Neural progenitor cell (in vitro differentiated cells): ENCODE results near the gene ZFAND2B. TPM values are rescaled to one million over a fixed set of nuclear protein-coding genes. Genes with fewer than 3 reads are reported as not detected.

Source experiments
- DNase-seq: peaks from one replicate; pipeline ENCODE4 v3.0.0-alpha.2; 2016; ENCODE audit warnings: low spot score
- H2AFZ ChIP-seq: fragments of 200-600 bp; sonication (generic); replicated peaks from 2 replicates; pipeline ENCODE4 v1.6.1; 2016; ENCODE audit warnings: antibody characterized with exemption
- H3F3A ChIP-seq: fragments of 200-600 bp; sonication (generic); 2 replicates; pipeline ENCODE4 v1.6.1; 2016; ENCODE audit warnings: antibody characterized with exemption, low read depth
- H3K27ac ChIP-seq: fragments of 200-600 bp; sonication (generic); 2 replicates; pipeline ENCODE4 v1.5.1; 2016; ENCODE audit warnings: mild to moderate bottlenecking
- H3K27me3 ChIP-seq: fragments of 200-600 bp; sonication (generic); 2 replicates; pipeline ENCODE4 v1.6.1; 2016; ENCODE audit warnings: mild to moderate bottlenecking, moderate library complexity
- H3K36me3 ChIP-seq: fragments of 200-600 bp; sonication (generic); 2 replicates; pipeline ENCODE4 v1.5.1; 2016
- H3K4me1 ChIP-seq: fragments of 200-600 bp; sonication (generic); 2 replicates; pipeline ENCODE4 v1.6.1; 2016; ENCODE audit warnings: mixed run types
- H3K4me2 ChIP-seq: fragments of 200-600 bp; sonication (generic); 2 replicates; pipeline ENCODE4 v1.6.1; 2016
- H3K4me3 ChIP-seq: fragments of 200-600 bp; sonication (generic); 2 replicates; pipeline ENCODE4 v1.5.1; 2016
- H3K79me2 ChIP-seq: fragments of 200-600 bp; sonication (generic); 2 replicates; pipeline ENCODE4 v1.6.1; 2016; ENCODE audit warnings: low read depth
- H3K9ac ChIP-seq: fragments of 200-600 bp; sonication (generic); 2 replicates; pipeline ENCODE4 v1.6.1; 2016
- H3K9me3 ChIP-seq: fragments of 200-600 bp; sonication (generic); 2 replicates; pipeline ENCODE4 v1.5.1; 2016; ENCODE audit warnings: low read depth
- H4K20me1 ChIP-seq: fragments of 200-600 bp; sonication (generic); 2 replicates; pipeline ENCODE4 v1.6.1; 2016; ENCODE audit warnings: low read depth
- H3K27ac Mint-ChIP-seq: 3 replicates; pipeline ENCODE4 v1.8.0; 2021; ENCODE audit warnings: mixed read lengths
- H3K27me3 Mint-ChIP-seq: 2 replicates; pipeline ENCODE4 v1.8.0; 2022; ENCODE audit warnings: low read depth, mild to moderate bottlenecking, inconsistent platforms, moderate library complexity, mixed read lengths; ENCODE audit not compliant: insufficient read depth
- H3K36me3 Mint-ChIP-seq: 3 replicates; pipeline ENCODE4 v1.8.0; 2021; ENCODE audit warnings: mixed read lengths
- H3K4me1 Mint-ChIP-seq: 3 replicates; pipeline ENCODE4 v1.8.0; 2021; ENCODE audit warnings: mixed read lengths
- H3K4me3 Mint-ChIP-seq: 3 replicates; pipeline ENCODE4 v1.8.0; 2021; ENCODE audit warnings: mild to moderate bottlenecking, moderate library complexity, mixed read lengths
- H3K9me3 Mint-ChIP-seq: 3 replicates; pipeline ENCODE4 v1.8.0; 2020; ENCODE audit warnings: mixed read lengths
- EZH2 ChIP-seq: fragments of 200-600 bp; sonication (generic); IDR thresholded peaks from 2 replicates; pipeline ENCODE4 v1.6.1; 2017; ENCODE audit warnings: antibody characterized with exemption, mild to moderate bottlenecking, moderate library complexity
- EZH2phosphoT487 ChIP-seq: fragments of 200-600 bp; sonication (generic); IDR thresholded peaks from 2 replicates; pipeline ENCODE4 v1.6.1; 2017; ENCODE audit warnings: antibody characterized with exemption
- total RNA-seq: library from RNA; depleted of rRNA; stranded (reverse); fragments of >200 nt; gene quantifications from 2 replicates; pipeline ENCODE4 v1.2.3, GENCODE V29; 2015; ENCODE audit warnings: low replicate concordance
- TF ChIP-seq, protein P1 (sequence below): fragments of 200-600 bp; sonication (generic); IDR thresholded peaks from 2 replicates; pipeline ENCODE4 v1.5.1; 2017; ENCODE audit warnings: antibody characterized with exemption, mild to moderate bottlenecking

ZFAND2B gene
- total RNA-seq, 1 donor from 2014 or later, result 13.6 TPM

DNA sequence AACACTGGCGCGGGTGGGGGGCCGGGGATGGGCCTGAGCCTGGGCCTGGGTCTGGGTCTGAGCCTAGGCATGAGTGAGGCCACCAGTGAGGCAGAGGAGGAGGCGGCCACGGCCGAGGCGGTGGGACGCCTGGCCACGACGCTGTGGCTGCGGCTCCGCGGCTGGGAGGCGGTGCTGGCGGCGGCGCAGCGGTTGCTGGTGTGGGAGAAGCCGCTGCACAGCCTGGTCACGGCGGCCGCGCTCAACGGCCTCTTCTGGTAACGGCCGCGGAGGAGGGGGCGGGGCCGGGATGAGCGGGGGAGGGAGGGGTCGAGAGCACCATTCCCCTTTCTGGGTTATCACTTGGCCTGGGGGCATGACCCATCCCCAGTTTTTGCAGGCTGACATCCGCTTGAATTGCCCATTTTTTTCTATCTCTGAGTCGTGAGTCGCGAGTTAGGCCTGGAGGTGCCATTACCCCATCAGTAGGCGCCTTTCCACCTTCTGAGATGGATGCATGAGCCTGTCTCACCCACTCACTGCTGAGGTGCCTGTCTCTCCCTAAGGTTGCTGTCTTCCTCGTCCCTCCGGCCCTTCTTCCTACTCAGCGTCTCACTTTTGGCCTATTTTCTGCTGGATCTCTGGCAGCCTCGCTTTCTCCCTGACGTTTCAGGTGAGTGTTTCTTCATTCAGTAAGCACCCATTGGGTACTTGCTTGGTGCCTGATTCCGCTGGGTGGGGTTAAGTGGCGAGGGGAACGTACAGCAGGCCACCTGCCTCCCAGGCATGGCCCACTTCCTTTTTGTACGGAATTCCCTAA is 28.0 kb upstream of the ZFAND2B start:
- Mint-ChIP-seq H3K27me3 (peaks cover 9% of the 10 kb centered on the region), H3K36me3 (peaks cover 23% of the 10 kb centered on the region), H3K27ac (peak overlapping the region; percentile 26), H3K4me1 (peaks cover 22% of the 10 kb centered on the region), H3K4me3 (peak overlapping the region; percentile 88), H3K9me3 (no peaks in the 10 kb centered on the region)
- peak; percentile 81 for DNase-seq
- Histone ChIP-seq H2AFZ (peak overlapping the region; percentile 81), H3F3A (peaks cover 25% of the 10 kb centered on the region), H3K4me3 (peak overlapping the region; percentile 66), H3K9me3 (no peaks in the 10 kb centered on the region), H3K27me3 (no peaks in the 10 kb centered on the region), H3K9ac (peak overlapping the region; percentile 62), H4K20me1 (peaks cover 18% of the 10 kb centered on the region), H3K27ac (no peak overlapping the region), H3K4me1 (peaks cover 14% of the 10 kb centered on the region), H3K36me3 (no peaks in the 10 kb centered on the region), H3K4me2 (peak overlapping the region; percentile 90), H3K79me2 (peaks cover 24% of the 10 kb centered on the region)
- TF ChIP-seq EZH2, result no peak
- TF ChIP-seq, protein P1, sequence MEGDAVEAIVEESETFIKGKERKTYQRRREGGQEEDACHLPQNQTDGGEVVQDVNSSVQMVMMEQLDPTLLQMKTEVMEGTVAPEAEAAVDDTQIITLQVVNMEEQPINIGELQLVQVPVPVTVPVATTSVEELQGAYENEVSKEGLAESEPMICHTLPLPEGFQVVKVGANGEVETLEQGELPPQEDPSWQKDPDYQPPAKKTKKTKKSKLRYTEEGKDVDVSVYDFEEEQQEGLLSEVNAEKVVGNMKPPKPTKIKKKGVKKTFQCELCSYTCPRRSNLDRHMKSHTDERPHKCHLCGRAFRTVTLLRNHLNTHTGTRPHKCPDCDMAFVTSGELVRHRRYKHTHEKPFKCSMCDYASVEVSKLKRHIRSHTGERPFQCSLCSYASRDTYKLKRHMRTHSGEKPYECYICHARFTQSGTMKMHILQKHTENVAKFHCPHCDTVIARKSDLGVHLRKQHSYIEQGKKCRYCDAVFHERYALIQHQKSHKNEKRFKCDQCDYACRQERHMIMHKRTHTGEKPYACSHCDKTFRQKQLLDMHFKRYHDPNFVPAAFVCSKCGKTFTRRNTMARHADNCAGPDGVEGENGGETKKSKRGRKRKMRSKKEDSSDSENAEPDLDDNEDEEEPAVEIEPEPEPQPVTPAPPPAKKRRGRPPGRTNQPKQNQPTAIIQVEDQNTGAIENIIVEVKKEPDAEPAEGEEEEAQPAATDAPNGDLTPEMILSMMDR, result no peak
- TF ChIP-seq EZH2phosphoT487, result no peak

DNA sequence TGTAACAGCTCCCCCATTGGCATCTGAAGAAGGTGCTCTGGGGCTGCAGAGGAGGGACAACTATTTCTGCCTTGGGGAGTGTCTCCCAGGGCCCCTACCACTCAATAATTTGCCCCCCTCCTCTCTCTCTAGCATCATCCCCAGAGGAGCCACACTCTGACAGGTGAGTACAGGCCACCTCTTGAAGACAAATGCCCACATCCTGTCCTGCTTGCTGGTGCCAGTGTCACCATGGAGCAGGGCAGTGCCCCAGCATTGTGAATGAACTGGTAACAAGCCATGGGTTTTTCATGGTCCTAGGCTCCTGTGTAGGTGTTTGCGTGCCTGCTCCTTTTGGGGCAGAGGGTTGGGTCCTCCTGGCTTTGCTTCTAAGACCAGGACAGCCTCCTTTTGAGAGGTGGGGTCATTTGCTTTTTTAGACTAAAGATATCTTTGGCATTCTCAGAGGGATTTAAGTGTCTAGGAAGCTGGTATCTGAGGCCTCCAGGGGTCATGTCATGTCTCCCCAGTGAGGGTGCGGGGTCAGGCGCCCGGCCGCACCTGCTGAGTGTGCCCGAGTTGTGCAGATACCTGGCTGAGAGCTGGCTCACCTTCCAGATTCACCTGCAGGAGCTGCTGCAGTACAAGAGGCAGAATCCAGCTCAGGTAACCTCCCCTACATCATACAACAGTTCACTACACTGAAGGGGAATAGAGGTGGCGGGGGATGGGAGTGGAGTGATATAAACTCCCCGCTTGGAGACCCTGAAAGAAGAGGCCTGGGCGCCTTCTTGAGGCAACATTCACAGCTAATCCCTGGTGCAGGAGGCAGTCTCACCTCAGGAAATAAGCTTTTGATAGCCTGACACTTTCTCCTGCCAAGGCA is 26.7 kb upstream of the ZFAND2B start:
- Mint-ChIP-seq H3K27me3 (peaks cover 7% of the 10 kb centered on the region), H3K9me3 (no peaks in the 10 kb centered on the region), H3K4me3 (peak overlapping the region; percentile 88), H3K27ac (no peak overlapping the region), H3K4me1 (peaks cover 22% of the 10 kb centered on the region), H3K36me3 (peaks cover 20% of the 10 kb centered on the region)
- Histone ChIP-seq H3K27me3 (no peaks in the 10 kb centered on the region), H3K9me3 (no peaks in the 10 kb centered on the region), H3K79me2 (peaks cover 24% of the 10 kb centered on the region), H3K27ac (no peak overlapping the region), H2AFZ (no peak overlapping the region), H3K9ac (no peak overlapping the region), H3K4me1 (peaks cover 14% of the 10 kb centered on the region), H3F3A (peaks cover 25% of the 10 kb centered on the region), H4K20me1 (peaks cover 18% of the 10 kb centered on the region), H3K4me2 (no peak overlapping the region), H3K4me3 (no peak overlapping the region), H3K36me3 (no peaks in the 10 kb centered on the region)
- no peak for DNase-seq
- TF ChIP-seq, protein P1, result no peak
- no peak for TF ChIP-seq EZH2phosphoT487
- no peak for TF ChIP-seq EZH2

DNA sequence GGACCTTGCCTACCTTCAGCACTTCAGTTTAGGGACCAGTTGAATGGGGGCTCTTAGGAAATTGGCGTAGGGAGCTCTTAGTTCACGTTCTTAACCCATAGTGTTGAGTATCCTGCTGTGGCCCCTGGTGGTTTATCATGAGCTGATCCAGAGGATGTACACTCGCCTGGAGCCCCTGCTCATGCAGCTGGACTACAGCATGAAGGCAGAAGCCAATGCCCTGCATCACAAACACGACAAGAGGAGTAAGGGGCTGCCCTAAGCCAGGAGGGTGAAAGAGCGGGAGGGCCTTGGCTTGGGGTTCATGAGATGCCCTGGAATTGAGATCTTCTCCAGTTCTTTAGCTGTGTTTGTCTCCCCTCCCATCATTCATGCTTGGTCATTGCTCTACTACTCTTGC is 25.6 kb upstream of the ZFAND2B start:
- H3K27me3 Mint-ChIP-seq, result peaks cover 7% of the 10 kb centered on the region
- peak overlapping the region; percentile 53 for H3K4me3 Mint-ChIP-seq
- Histone ChIP-seq H3K4me3 (no peak overlapping the region), H3K4me1 (peaks cover 9% of the 10 kb centered on the region), H3K27ac (no peak overlapping the region), H3K4me2 (no peak overlapping the region), H2AFZ (no peak overlapping the region), H3K79me2 (peaks cover 18% of the 10 kb centered on the region), H3K9ac (no peak overlapping the region), H4K20me1 (peaks cover 15% of the 10 kb centered on the region), H3K27me3 (no peaks in the 10 kb centered on the region), H3K9me3 (no peaks in the 10 kb centered on the region), H3K36me3 (no peaks in the 10 kb centered on the region), H3F3A (peaks cover 25% of the 10 kb centered on the region)
- peaks cover 20% of the 10 kb centered on the region for H3K36me3 Mint-ChIP-seq
- H3K4me1 Mint-ChIP-seq, result peaks cover 17% of the 10 kb centered on the region
- no peaks in the 10 kb centered on the region for H3K9me3 Mint-ChIP-seq
- no peak overlapping the region for H3K27ac Mint-ChIP-seq
- no peak for DNase-seq
- TF ChIP-seq, protein P1, result no peak
- TF ChIP-seq EZH2 (no peak), EZH2phosphoT487 (no peak)
